ENCODE results near the gene GZMM.
"Not testable (repeated sequence)": the region's sequence is repeated elsewhere in the genome, so short reads cannot be mapped to it uniquely, and the experiment has no call there.

The GZMM gene

GRCh38 chr19:584240-585001 is 40.6 kb downstream of the GZMM start:
- no peak for DNase-seq

GRCh38 chr19:585146-585545 is 41.3 kb downstream of the GZMM start:
- DNase-seq, result not testable (repeated sequence)

- no peak for DNase-seq
Observed at GRCh38 chr19:585551-586110, 41.8 kb downstream of the GZMM start.

DNA sequence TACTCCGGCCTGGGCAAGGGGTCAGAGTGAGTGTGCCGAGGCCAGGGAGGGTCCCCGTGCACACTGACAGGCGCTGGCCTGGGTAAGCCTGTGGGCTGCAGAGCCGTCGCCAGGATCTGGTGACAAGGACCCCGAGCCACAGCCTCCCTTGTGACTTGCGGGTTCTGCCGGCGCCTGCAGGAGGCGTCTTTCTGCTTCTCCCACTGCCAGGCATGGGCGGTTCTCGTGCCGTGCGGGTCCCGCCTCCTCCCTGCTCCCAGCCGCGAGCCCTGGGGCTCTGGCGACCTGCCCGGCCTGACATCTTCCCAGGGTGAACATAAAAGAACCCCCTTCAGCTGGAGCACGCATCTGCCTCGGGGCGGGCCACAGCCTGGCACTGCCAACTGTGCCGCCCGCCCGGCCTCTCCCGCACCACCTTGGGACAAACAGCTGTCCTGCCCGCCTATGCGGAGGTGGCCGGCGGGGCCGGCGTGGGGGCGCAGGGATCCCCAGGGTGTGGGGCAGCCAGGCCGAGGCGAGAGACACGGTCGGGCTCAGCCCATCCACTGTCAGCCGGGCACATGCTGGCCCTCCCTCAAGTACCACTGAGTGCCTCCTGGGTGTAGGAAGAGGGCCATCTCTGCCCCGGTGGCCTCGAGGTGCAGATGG is 44.4 kb downstream of the GZMM start:
- peak; percentile 86 for DNase-seq

DNA sequence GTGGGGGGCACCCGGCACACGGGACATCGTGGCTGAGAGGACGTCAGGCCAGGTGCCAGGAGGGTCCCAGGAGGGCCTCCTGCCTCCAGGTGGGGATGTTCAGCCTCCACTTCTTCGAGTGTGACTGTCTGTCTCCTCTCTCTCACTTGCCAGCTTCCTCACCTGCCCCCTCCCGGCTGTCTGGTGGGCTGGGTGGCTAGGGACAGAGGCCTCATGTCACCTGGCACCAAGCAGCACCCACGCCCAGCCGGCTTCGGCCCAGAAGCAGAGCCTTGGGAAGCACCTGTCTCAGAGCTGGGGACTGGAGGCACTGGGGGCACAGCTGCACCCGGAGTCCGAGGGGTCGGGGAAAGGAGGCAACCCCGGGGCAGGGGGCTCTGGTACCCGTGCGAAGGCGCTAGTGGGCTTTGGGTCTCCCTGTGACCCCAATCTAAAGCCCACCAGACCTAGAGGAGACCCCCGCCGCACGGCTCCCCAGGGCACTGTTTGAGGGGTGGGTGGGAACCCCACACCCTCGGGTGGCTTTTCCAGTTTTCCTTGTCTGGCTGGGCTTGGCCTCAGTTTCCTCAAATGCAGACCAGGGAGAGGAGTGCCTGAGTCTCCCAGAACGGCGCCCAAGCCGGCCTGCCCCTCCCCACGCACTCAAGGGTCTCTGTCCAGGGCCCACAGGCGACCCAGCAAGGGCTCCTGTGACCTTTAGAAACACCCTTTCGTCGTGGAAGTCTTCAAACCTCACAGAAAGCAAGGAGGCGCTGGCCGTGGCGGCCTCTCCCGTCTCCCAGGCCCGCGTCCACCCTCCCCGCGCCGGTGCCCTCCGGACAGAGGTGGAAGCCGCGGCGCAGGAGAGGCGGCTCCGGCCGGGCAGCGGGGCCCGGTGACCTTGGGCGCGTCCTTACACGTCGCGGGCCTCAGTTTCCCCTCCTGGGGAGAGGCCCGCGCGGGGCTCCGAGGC is 45.2 kb downstream of the GZMM start:
- peak; percentile 16 for DNase-seq

DNA sequence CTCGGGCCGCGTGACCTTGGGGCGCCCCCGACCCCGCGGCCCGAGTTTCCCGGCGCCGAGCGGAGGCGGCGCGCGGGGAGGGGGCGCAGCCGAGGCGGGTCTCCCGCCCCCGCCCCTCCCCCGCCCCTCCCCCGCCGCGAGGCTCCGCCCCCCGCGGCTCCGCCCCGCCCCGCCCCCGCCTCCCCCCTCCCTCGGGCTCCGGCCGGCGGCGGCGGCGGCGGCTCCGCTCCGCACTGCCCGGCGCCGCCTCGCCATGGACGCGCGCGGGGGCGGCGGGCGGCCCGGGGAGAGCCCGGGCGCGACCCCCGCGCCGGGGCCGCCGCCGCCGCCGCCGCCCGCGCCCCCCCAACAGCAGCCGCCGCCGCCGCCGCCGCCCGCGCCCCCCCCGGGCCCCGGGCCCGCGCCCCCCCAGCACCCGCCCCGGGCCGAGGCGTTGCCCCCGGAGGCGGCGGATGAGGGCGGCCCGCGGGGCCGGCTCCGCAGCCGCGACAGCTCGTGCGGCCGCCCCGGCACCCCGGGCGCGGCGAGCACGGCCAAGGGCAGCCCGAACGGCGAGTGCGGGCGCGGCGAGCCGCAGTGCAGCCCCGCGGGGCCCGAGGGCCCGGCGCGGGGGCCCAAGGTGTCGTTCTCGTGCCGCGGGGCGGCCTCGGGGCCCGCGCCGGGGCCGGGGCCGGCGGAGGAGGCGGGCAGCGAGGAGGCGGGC is 46.0 kb downstream of the GZMM start, which contains the start of gene HCN2:
HCN2 (plus strand) TSS at position 189 of the 703 bp plus-strand sequence; CDS start at position 254, 65 bp downstream.
- no peak for DNase-seq

GRCh38 chr19:590396-590745 is 46.5 kb downstream of the GZMM start:
- no peak for DNase-seq

GRCh38 chr19:590750-591098 is 46.9 kb downstream of the GZMM start:
- no peak for DNase-seq

GRCh38 chr19:591099-591958 is 47.5 kb downstream of the GZMM start:
- DNase-seq, result no peak

DNA sequence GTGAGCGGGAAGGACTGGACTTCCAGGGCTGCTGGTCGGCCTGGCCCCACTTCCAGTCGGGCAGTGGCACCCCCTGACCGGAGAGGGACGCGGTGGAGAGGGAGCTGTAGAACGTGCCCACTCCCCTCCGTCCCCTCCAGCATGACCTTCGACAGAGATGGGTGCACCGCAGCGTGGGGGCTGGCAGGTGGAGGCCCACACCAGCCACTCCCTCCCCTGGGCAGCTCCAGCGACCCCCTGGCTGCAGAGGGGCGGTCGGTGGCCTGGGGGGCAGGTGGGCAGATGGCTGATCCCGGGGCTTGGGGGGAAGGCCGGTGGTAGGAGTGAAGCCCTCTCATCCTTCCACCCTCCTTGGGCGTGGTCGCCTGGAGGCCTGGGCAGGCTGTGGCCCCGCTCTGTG is 48.2 kb downstream of the GZMM start:
- DNase-seq, result no peak

DNA sequence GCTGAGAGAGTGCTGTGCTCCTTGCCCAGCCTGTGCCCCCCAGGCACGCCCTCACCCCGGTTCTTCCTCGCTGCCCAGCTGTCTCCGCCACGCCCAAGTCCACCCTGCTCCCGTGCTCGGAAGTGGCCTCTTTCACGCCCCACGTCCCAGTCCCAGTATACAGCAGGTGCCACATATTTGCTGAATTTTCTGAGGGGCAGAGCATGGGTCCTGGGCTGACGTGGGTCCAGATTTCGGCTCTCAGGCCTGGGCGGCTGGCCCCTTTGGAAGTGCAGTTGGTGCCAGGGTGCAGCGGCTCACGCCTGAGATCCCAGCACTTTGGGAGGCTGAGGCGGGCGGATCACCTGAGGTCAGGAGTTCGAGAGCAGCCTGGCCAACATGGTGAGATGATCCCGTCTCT is 49.2 kb downstream of the GZMM start:
- DNase-seq, result no peak

GRCh38 chr19:593505-593904 is 49.7 kb downstream of the GZMM start:
- no peak for DNase-seq

- no peak for DNase-seq
Observed at GRCh38 chr19:594265-594870, 50.5 kb downstream of the GZMM start.

GRCh38 chr19:595326-596262 is 51.7 kb downstream of the GZMM start:
- DNase-seq, result no peak

- DNase-seq, result no peak
Observed at GRCh38 chr19:596263-596655, 52.4 kb downstream of the GZMM start.

GRCh38 chr19:597406-598315 is 53.8 kb downstream of the GZMM start:
- DNase-seq, result no peak

All from NCI-H2081 treated with DMSO at 0.1 percent for 48 hours (cell line).